Nephron progenitor cell (in vitro differentiated cells): ENCODE data around the gene SMIM23.

Experiments
- DNase-seq: peaks from one replicate; pipeline ENCODE4 v3.0.0; 2021
- H3K27ac Mint-ChIP-seq: 2 replicates; pipeline ENCODE4 v1.8.0; 2021; ENCODE audit warnings: mild to moderate bottlenecking, moderate library complexity, mixed read lengths
- H3K27me3 Mint-ChIP-seq: 2 replicates; pipeline ENCODE4 v1.8.0; 2021; ENCODE audit warnings: mild to moderate bottlenecking, low read depth, mixed read lengths; ENCODE audit not compliant: poor library complexity
- H3K36me3 Mint-ChIP-seq: 2 replicates; pipeline ENCODE4 v1.8.0; 2021; ENCODE audit warnings: low read depth, mixed read lengths
- H3K4me1 Mint-ChIP-seq: 2 replicates; pipeline ENCODE4 v1.8.0; 2021; ENCODE audit warnings: mixed read lengths
- H3K4me3 Mint-ChIP-seq: 2 replicates; pipeline ENCODE4 v1.8.0; 2021; ENCODE audit warnings: mild to moderate bottlenecking, moderate library complexity, mixed read lengths
- H3K9me3 Mint-ChIP-seq: 2 replicates; pipeline ENCODE4 v1.8.0; 2021; ENCODE audit warnings: mild to moderate bottlenecking, moderate library complexity, mixed read lengths
- CTCF ChIP-seq: fragments of 200-600 bp; sonication (generic); IDR thresholded peaks from 2 replicates; pipeline ENCODE4 v1.5.0; 2021; ENCODE audit warnings: antibody characterized with exemption

The SMIM23 gene

DNA sequence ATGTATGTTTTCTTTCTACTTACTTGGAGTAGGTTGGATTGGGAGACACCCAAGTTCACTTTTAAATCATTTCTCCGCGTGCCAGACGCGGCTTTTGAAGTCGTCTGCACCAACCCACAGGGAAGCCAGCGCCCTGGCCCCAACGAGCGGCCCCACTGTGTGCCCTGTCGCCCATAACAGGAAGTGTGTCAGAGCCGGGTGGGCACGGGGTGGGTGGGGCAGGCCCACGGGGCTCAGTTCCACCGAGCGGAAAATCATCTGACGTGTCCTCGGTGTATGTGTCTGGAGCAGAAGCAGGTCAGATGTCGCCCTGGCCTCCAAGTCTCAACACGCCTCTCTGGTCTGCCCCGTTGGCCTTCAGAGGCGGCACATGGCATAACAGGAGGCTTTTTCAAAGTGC lies 22.7 kb upstream of the SMIM23 start:
- no peak overlapping the region for H3K27ac Mint-ChIP-seq
- H3K9me3 Mint-ChIP-seq, result peaks cover 29% of the 10 kb centered on the region
- no peak for TF ChIP-seq CTCF
- peaks cover 22% of the 10 kb centered on the region for H3K36me3 Mint-ChIP-seq
- H3K27me3 Mint-ChIP-seq, result peaks cover 8% of the 10 kb centered on the region
- H3K4me3 Mint-ChIP-seq, result no peak overlapping the region
- no peaks in the 10 kb centered on the region for H3K4me1 Mint-ChIP-seq
- no peak for DNase-seq

DNA sequence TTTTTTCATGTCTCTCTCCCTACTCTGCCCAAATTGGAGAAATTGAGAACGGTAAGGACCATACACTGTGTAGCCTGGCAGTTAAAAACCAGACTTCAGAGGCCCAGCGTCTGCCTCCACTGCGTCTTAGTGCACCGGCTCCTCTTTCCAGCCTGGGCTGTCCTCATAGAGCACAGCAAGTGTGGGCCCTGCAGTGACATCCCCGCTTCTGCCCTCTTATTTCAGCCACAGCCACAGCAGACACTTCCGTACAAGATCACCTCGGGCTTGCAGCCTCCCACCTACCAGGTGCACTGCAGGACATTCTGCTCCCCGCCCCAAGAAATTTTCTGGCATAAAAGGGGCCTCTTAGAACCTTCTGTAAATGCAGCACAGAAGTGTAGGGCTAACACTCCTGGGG lies 21.4 kb upstream of the SMIM23 start:
- Mint-ChIP-seq H3K9me3 (peaks cover 32% of the 10 kb centered on the region), H3K36me3 (peaks cover 22% of the 10 kb centered on the region), H3K4me3 (no peak overlapping the region), H3K27ac (no peak overlapping the region), H3K4me1 (no peaks in the 10 kb centered on the region), H3K27me3 (peaks cover 8% of the 10 kb centered on the region)
- no peak for DNase-seq
- TF ChIP-seq CTCF, result no peak

DNA sequence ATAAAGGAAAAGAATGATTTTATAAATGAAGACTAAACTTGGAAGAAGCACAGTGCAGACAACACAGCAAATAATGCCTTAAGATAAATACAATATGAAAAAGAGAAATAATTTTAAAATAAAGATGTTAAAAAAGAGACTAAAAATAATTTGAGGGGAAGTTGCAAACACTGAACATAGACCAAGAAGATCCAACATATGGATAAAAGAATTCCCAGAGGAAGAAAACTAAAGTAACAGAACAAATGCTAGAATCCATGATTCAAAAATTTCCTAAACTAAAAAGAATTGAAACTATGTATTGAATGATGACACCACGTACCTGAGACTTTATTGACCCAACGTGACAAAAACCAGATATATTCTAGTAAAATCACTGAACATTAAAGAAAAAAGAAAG lies 18.7 kb upstream of the SMIM23 start:
- no peak overlapping the region for H3K27ac Mint-ChIP-seq
- H3K36me3 Mint-ChIP-seq, result peaks cover 22% of the 10 kb centered on the region
- no peak for DNase-seq
- no peak for TF ChIP-seq CTCF
- H3K27me3 Mint-ChIP-seq, result peaks cover 10% of the 10 kb centered on the region
- peaks cover 5% of the 10 kb centered on the region for H3K4me1 Mint-ChIP-seq
- no peak overlapping the region for H3K4me3 Mint-ChIP-seq
- peaks cover 32% of the 10 kb centered on the region for H3K9me3 Mint-ChIP-seq

DNA sequence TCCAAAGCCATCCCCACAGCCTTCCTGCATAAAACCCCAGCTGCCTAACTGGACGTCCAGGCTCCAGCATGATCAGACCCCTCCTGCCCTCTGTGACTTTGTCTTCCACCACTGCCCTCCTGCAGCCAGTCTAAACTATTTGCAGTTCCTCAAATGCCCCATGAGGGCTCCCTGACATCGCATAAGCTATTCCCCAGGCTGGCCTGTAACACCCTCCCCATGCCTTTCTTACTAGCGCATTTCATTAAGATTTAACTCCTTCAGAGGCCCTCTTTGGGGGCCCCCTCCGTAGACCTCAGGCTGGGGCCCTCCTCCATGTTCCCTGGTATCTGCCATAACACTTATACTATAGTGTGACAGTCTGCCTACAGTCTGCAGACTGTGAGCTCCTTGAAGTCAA lies 15.5 kb upstream of the SMIM23 start:
- no peak for DNase-seq
- Mint-ChIP-seq H3K4me1 (peaks cover 5% of the 10 kb centered on the region), H3K4me3 (no peak overlapping the region), H3K9me3 (peaks cover 30% of the 10 kb centered on the region), H3K36me3 (peaks cover 22% of the 10 kb centered on the region), H3K27me3 (peaks cover 3% of the 10 kb centered on the region), H3K27ac (peak overlapping the region; percentile 12)
- TF ChIP-seq CTCF, result no peak

GRCh38 chr5:171771856-171772255 lies 13.8 kb upstream of the SMIM23 start:
- Mint-ChIP-seq H3K4me3 (no peak overlapping the region), H3K9me3 (peaks cover 17% of the 10 kb centered on the region), H3K27me3 (peaks cover 8% of the 10 kb centered on the region)

More at GRCh38 chr5:171771856-171772255, 13.8 kb upstream of the SMIM23 start:
- peaks cover 10% of the 10 kb centered on the region for H3K36me3 Mint-ChIP-seq
- no peak for DNase-seq
- H3K27ac Mint-ChIP-seq, result peak overlapping the region; percentile 5
- H3K4me1 Mint-ChIP-seq, result peaks cover 12% of the 10 kb centered on the region
- TF ChIP-seq CTCF, result no peak
